Colonic mucosa (tissue), 4 donors: ENCODE measurements around the gene ADCY2. TPM values are rescaled to one million over a fixed set of nuclear protein-coding genes. Genes with fewer than 3 reads are reported as not detected.

Experiments
- DNase-seq: peaks from one replicate; pipeline ENCODE4 v3.0.0-alpha.2; 2020
- H3K27ac ChIP-seq: fragments of 200-600 bp; one replicate; pipeline ENCODE4 v1.8.0; 2021
- H3K27me3 ChIP-seq: fragments of 200-600 bp; one replicate; pipeline ENCODE4 v1.8.0; 2021
- H3K36me3 ChIP-seq: fragments of 200-600 bp; one replicate; pipeline ENCODE4 v1.8.0; 2021
- H3K4me1 ChIP-seq: fragments of 200-600 bp; one replicate; pipeline ENCODE4 v1.8.0; 2021; ENCODE audit warnings: mild to moderate bottlenecking
- H3K4me3 ChIP-seq: fragments of 200-600 bp; one replicate; pipeline ENCODE4 v1.8.0; 2021
- H3K9ac ChIP-seq, 2 donors: one replicate each; pipeline ENCODE4 v1.7.0; 2013; ENCODE audit warnings: control low read depth in 2 of 2, low read depth in 2 of 2, low read length in 2 of 2
- H3K9me3 ChIP-seq: fragments of 200-600 bp; one replicate; pipeline ENCODE4 v1.8.0; 2021
- intact Hi-C: fragments of 100-400 bp; cut with DNase I; formaldehyde crosslinking; loops from one replicate; pipeline ENCODE4 v1.14.1; 2022
- total RNA-seq, 2 donors: library from RNA; stranded (reverse); fragmentation: NEBNext Ultra II Directional in 1 of 2; extraction: Animal tissue kit (Norgen Biotek cat#: 25700) in 1 of 2; gene quantifications; one replicate each; pipeline ENCODE4 v1.2.1, GENCODE V29; 2021
- TF ChIP-seq, protein P1 (sequence below): fragments of 200-600 bp; IDR thresholded peaks from one replicate; pipeline ENCODE4 v1.8.0; 2022; ENCODE audit warnings: antibody characterized with exemption, mild to moderate bottlenecking
- donor health status: healthy.
- donor health status: DM: no; HTN: no; CAD: no.
- donor health status: DM: no; HTN: no; CAD: no.

ADCY2 gene
- total RNA-seq, 2 donors from 2014 or later, result 0.67 to 1.9 TPM

DNA sequence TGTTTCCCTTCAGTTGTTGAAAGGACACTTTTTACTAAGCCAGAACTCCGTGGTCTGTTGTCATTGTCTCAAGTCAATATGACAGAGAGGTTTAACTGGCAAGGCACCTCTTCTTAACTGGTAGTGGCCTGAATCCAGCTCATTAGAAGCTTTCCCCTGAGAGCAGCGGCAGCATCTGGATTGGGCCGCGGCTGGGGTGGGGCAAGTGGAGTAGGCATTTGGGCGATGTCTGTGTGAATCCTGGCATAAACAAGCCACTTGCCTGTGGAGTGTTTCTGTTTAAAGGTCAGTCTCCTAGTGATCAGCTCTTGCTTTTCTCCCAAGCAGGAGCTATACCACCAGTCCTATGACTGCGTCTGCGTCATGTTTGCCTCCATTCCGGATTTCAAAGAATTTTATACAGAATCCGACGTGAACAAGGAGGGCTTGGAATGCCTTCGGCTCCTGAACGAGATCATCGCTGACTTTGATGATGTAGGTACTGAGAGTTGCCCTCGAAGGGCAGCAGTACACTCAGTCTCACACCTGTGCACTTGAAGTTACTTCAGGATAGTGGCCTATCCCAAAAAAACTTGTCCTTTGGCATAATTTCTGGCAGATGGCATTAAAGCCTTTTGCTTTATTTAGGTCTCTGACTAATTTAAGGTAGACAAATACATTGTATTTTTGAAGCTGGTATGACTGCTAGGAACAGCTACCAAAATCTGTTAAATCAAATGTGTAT lies 406.1 kb downstream of the ADCY2 start:
- Histone ChIP-seq H3K9me3 (no peaks in the 10 kb centered on the region), H3K27ac (no peak overlapping the region)

GRCh38 chr5:7802855-7803254 lies 406.9 kb downstream of the ADCY2 start:
- Histone ChIP-seq H3K4me1 (no peaks in the 10 kb centered on the region), H3K4me3 (no peak overlapping the region), H3K9ac (no peak overlapping the region), H3K27me3 (no peaks in the 10 kb centered on the region), H3K27ac (no peak overlapping the region), H3K36me3 (no peaks in the 10 kb centered on the region), H3K9me3 (no peaks in the 10 kb centered on the region)
- TF ChIP-seq, protein P1, sequence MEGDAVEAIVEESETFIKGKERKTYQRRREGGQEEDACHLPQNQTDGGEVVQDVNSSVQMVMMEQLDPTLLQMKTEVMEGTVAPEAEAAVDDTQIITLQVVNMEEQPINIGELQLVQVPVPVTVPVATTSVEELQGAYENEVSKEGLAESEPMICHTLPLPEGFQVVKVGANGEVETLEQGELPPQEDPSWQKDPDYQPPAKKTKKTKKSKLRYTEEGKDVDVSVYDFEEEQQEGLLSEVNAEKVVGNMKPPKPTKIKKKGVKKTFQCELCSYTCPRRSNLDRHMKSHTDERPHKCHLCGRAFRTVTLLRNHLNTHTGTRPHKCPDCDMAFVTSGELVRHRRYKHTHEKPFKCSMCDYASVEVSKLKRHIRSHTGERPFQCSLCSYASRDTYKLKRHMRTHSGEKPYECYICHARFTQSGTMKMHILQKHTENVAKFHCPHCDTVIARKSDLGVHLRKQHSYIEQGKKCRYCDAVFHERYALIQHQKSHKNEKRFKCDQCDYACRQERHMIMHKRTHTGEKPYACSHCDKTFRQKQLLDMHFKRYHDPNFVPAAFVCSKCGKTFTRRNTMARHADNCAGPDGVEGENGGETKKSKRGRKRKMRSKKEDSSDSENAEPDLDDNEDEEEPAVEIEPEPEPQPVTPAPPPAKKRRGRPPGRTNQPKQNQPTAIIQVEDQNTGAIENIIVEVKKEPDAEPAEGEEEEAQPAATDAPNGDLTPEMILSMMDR, result no peak
- intact Hi-C loops, result no loop called here
- no peak for DNase-seq

More for the DNA sequence above, 406.1 kb downstream of the ADCY2 start:
- TF ChIP-seq, protein P1, result no peak
- Histone ChIP-seq H3K9ac (no peak overlapping the region), H3K36me3 (no peaks in the 10 kb centered on the region), H3K27me3 (no peaks in the 10 kb centered on the region), H3K4me1 (no peaks in the 10 kb centered on the region), H3K4me3 (no peak overlapping the region)
- intact Hi-C loops, result no loop called here
- DNase-seq, result no peak

DNA sequence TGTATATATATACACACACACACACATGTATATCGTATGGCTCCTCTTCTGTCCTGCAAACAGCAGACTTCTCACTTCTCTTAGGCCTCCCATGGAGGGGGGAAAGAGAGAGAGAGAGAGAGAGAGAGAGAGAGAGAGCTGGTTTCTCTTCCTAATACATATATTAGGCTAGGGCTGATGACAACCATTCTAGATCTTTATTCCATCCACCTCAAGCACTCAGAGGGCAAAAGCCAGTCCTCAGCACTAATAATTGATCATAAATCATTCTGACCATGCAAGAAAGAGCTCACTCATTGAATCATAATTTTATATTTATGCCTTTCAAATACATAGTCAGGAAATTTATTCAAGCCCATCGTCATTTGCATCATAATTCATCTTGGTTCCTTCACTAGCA lies 408.0 kb downstream of the ADCY2 start:
- Histone ChIP-seq H3K36me3 (no peaks in the 10 kb centered on the region), H3K27me3 (no peaks in the 10 kb centered on the region), H3K27ac (no peak overlapping the region), H3K4me3 (no peak overlapping the region), H3K9me3 (no peaks in the 10 kb centered on the region), H3K4me1 (no peaks in the 10 kb centered on the region), H3K9ac (no peak overlapping the region)
- DNase-seq, result no peak
- intact Hi-C loops, result no loop called here
- TF ChIP-seq, protein P1, result no peak

GRCh38 chr5:7805379-7805778 lies 409.4 kb downstream of the ADCY2 start:
- H3K36me3 ChIP-seq, result no peaks in the 10 kb centered on the region
- intact Hi-C loops, result no loop called here
- H3K4me3 ChIP-seq, result no peak overlapping the region
- H3K9me3 ChIP-seq, result no peaks in the 10 kb centered on the region
- no peaks in the 10 kb centered on the region for H3K4me1 ChIP-seq
- H3K9ac ChIP-seq, result no peak overlapping the region
- H3K27me3 ChIP-seq, result no peaks in the 10 kb centered on the region
- DNase-seq, result no peak
- no peak overlapping the region for H3K27ac ChIP-seq
- TF ChIP-seq, protein P1, result no peak

- no peaks in the 10 kb centered on the region for H3K4me1 ChIP-seq
- H3K36me3 ChIP-seq, result no peaks in the 10 kb centered on the region
- no peak overlapping the region for H3K9ac ChIP-seq
- intact Hi-C loops, result no loop called here
- H3K27ac ChIP-seq, result no peak overlapping the region
- TF ChIP-seq, protein P1, result no peak
- H3K27me3 ChIP-seq, result no peaks in the 10 kb centered on the region
- H3K4me3 ChIP-seq, result no peak overlapping the region
- DNase-seq, result no peak
- no peaks in the 10 kb centered on the region for H3K9me3 ChIP-seq
Measured at GRCh38 chr5:7808998-7809397, 413.1 kb downstream of the ADCY2 start.
